Neural progenitor cell (in vitro differentiated cells): ENCODE results near the gene GNB1.

ENCODE experiments used
- CTCF ChIP-seq: fragments of 200-600 bp; sonication (generic); IDR thresholded peaks from 2 replicates; pipeline ENCODE4 v1.5.1; 2017; ENCODE audit warnings: antibody characterized with exemption, mild to moderate bottlenecking
- EZH2 ChIP-seq: fragments of 200-600 bp; sonication (generic); IDR thresholded peaks from 2 replicates; pipeline ENCODE4 v1.6.1; 2017; ENCODE audit warnings: antibody characterized with exemption, mild to moderate bottlenecking, moderate library complexity
- EZH2phosphoT487 ChIP-seq: fragments of 200-600 bp; sonication (generic); IDR thresholded peaks from 2 replicates; pipeline ENCODE4 v1.6.1; 2017; ENCODE audit warnings: antibody characterized with exemption

GRCh38 chr1:1786836-1787605 is 103.9 kb downstream of the GNB1 start:
- TF ChIP-seq CTCF (no peak), EZH2 (no peak), EZH2phosphoT487 (no peak)
